ENCODE results near the gene CDYL.
"Not testable (repeated sequence)": the region's sequence is repeated elsewhere in the genome, so short reads cannot be mapped to it uniquely, and the experiment has no call there.

The CDYL gene

GRCh38 chr6:5004373-5005037, 228.3 kb downstream of the CDYL start:
- DNase-seq (ENCODE audit: extremely low read depth, low read depth): no peak
- no peak for TF ChIP-seq CTCF (IDR thresholded peaks at IDR 0.05; ENCODE audit: low read depth, low read length, missing control alignments)
- peak overlapping the region; percentile 48 for H3K4me3 ChIP-seq (replicated peaks; ENCODE audit: low read depth, low read length)

- H3K4me3 ChIP-seq (replicated peaks; ENCODE audit: low read depth, low read length); DNase-seq (ENCODE audit: extremely low read depth, low read depth): not testable (repeated sequence)
Measured at GRCh38 chr6:5005038-5005433, 228.8 kb downstream of the CDYL start.
